A673 (cell line): Measurements from ENCODE around the gene ANP32B.
"Not testable (repeated sequence)": the region's sequence is repeated elsewhere in the genome, so short reads cannot be mapped to it uniquely, and the experiment has no call there.

Experiments used
- CTCF ChIP-seq: fragments of 300-800, 200-600 bp; sonication (generic); conservative IDR thresholded peaks from 2 replicates; pipeline ENCODE4 v1.5.1; 2017; ENCODE audit warnings: low read depth, mild to moderate bottlenecking, antibody characterized with exemption, low read length, moderate library complexity, mixed read lengths
- EZH2 ChIP-seq: fragments of 200-600 bp; sonication (generic); IDR thresholded peaks from 2 replicates; pipeline ENCODE4 v1.6.1; 2017; ENCODE audit warnings: borderline replicate concordance, low read depth, mild to moderate bottlenecking, mixed read lengths, antibody characterized with exemption, low read length; ENCODE audit not compliant: poor library complexity, severe bottlenecking

GRCh38 chr9:97996676-97997075, 13.5 kb downstream of the ANP32B start:
- TF ChIP-seq CTCF, EZH2: not testable (repeated sequence)
